A549 (cell line): ENCODE data around the gene AFF3. TPM values are rescaled to one million over a fixed set of nuclear protein-coding genes. Genes with fewer than 3 reads are reported as not detected.

Source experiments
- ATAC-seq, 2 experiments: fragments of 200-7000 bp in 1 of 2; fragments of >200 bp in 1 of 2; cut with Nextera tagmentation in 1 of 2; cut with Tn5 transposase in 1 of 2; 3 replicates each; pipeline versions ENCODE4 v1.8.0 to v1.9.1; 2018 to 2020; ENCODE audit warnings: mild to moderate bottlenecking in 1 of 2, moderate library complexity in 1 of 2
- CTCF ChIA-PET: fragments of 300-600 bp; sonication (Branson Sonifier 250); formaldehyde crosslinking; extraction: SDS; loops from one replicate; lab custom pipeline; 2021; ENCODE audit warnings: antibody characterized with exemption, inconsistent platforms; lab: Yijun Ruan, JAX
- POLR2A ChIA-PET: fragments of 350-600 bp; formaldehyde crosslinking; extraction: SDS; loops from one replicate; lab custom pipeline; 2021; ENCODE audit warnings: antibody characterized with exemption, inconsistent platforms; lab: Yijun Ruan, JAX
- DNase-seq, 2 experiments: peaks; one replicate each; pipeline versions ENCODE4 v3.0.0 to v3.0.0-alpha.2; 2011 to 2016; ENCODE audit warnings: low read depth in 1 of 2, low spot score in 1 of 2
- FAIRE-seq: peaks from 2 replicates; lab custom pipeline; 2011; peaks lifted over from hg19 to GRCh38; lab: Jason Lieb, UNC
- H3K27ac ChIP-seq, 2 experiments: fragments of >200 bp; sonication (Bioruptor Twin); formaldehyde crosslinking; 3 replicates each; pipeline ENCODE4 v1.5.1; 2016 to 2017
- H3K4me1 ChIP-seq: fragments of >200 bp; sonication (Bioruptor Twin); formaldehyde crosslinking; 3 replicates; pipeline ENCODE4 v1.6.1; 2016
- H3K4me2 ChIP-seq: fragments of >200 bp; sonication (Bioruptor Twin); formaldehyde crosslinking; 3 replicates; pipeline ENCODE4 v1.6.1; 2016
- H3K4me3 ChIP-seq: fragments of >200 bp; sonication (Bioruptor Twin); formaldehyde crosslinking; 3 replicates; pipeline ENCODE4 v1.5.1; 2016
- H3K9me3 ChIP-seq: fragments of >200 bp; sonication (Bioruptor Twin); formaldehyde crosslinking; 3 replicates; pipeline ENCODE4 v1.6.1; 2016
- BCL3 ChIP-seq: fragments of >200 bp; sonication (Bioruptor Twin); formaldehyde crosslinking; IDR thresholded peaks from 3 replicates; pipeline ENCODE4 v1.6.1; 2016
- BHLHE40 ChIP-seq: IDR thresholded peaks from 2 replicates; pipeline ENCODE4 v1.6.1; 2012; ENCODE audit warnings: low read depth, low read length, inconsistent platforms
- CBX8 ChIP-seq: fragments of 200-600 bp; sonication (generic); IDR thresholded peaks from 2 replicates; pipeline ENCODE4 v1.6.1; 2016
- CEBPB ChIP-seq, 2 experiments: fragments of >200 bp in 1 of 2; sonication (Bioruptor Twin) in 1 of 2; formaldehyde crosslinking in 1 of 2; IDR thresholded peaks; 2 replicates each; pipeline ENCODE4 v1.6.1; 2012 to 2016
- CHD4 ChIP-seq: fragments of 200-600 bp; sonication (generic); IDR thresholded peaks from 2 replicates; pipeline ENCODE4 v1.6.1; 2016; ENCODE audit warnings: antibody characterized with exemption, mild to moderate bottlenecking, borderline replicate concordance
- EHF ChIP-seq: fragments of 250-450 bp; sonication (Bioruptor Pico); IDR thresholded peaks from 2 replicates; pipeline ENCODE4 v1.5.0; 2020; ENCODE audit warnings: mild to moderate bottlenecking
- EHMT2 ChIP-seq: fragments of 200-600 bp; sonication (generic); IDR thresholded peaks from 2 replicates; pipeline ENCODE4 v1.6.1; 2016; ENCODE audit warnings: antibody characterized with exemption, low read depth, mild to moderate bottlenecking, moderate library complexity
- EP300 ChIP-seq, 2 experiments: fragments of >200 bp; sonication (Bioruptor Twin); formaldehyde crosslinking; IDR thresholded peaks; 2 replicates in 1 of 2; 3 replicates in 1 of 2; pipeline ENCODE4 v1.6.1; 2016 to 2017
- FOXS1 ChIP-seq: fragments of 250-450 bp; sonication (Bioruptor Pico); IDR thresholded peaks from 2 replicates; pipeline ENCODE4 v1.5.0; 2020; ENCODE audit warnings: mild to moderate bottlenecking, moderate library complexity
- HDAC2 ChIP-seq: fragments of 200-600 bp; sonication (generic); IDR thresholded peaks from 2 replicates; pipeline ENCODE4 v1.6.1; 2016
- HES2 ChIP-seq: fragments of >200 bp; sonication (Bioruptor Twin); formaldehyde crosslinking; IDR thresholded peaks from 2 replicates; pipeline ENCODE4 v1.6.1; 2016
- HEYL ChIP-seq: fragments of 250-450 bp; sonication (Bioruptor Pico); IDR thresholded peaks from 2 replicates; pipeline ENCODE4 v1.8.0; 2021; ENCODE audit warnings: mild to moderate bottlenecking, moderate library complexity
- JUNB ChIP-seq: fragments of >200 bp; sonication (Bioruptor Twin); formaldehyde crosslinking; IDR thresholded peaks from 2 replicates; pipeline ENCODE4 v1.6.1; 2016
- KDM1A ChIP-seq: fragments of 200-600 bp; sonication (generic); IDR thresholded peaks from 2 replicates; pipeline ENCODE4 v1.6.1; 2016; ENCODE audit warnings: low read depth, mild to moderate bottlenecking
- PBX3 ChIP-seq: IDR thresholded peaks from 2 replicates; pipeline ENCODE4 v1.6.1; 2012
- POLR2AphosphoS2 ChIP-seq: conservative IDR thresholded peaks from 2 replicates; pipeline ENCODE4 v1.6.1; 2012; ENCODE audit warnings: low read length, improper control_type of control experiment, inconsistent platforms
- RAD21 ChIP-seq, 2 experiments: fragments of >200 bp in 1 of 2; sonication (Bioruptor Twin) in 1 of 2; formaldehyde crosslinking in 1 of 2; IDR thresholded peaks in 1 of 2; conservative IDR thresholded peaks in 1 of 2; 2 replicates in 1 of 2; 3 replicates in 1 of 2; pipeline ENCODE4 v1.6.1; 2012 to 2018; ENCODE audit warnings: inconsistent platforms in 1 of 2
- RCOR1 ChIP-seq: fragments of 150-350 bp; IDR thresholded peaks from 2 replicates; pipeline ENCODE4 v1.6.1; 2014; ENCODE audit warnings: antibody characterized with exemption, low read length, low read depth
- REST ChIP-seq: fragments of 200-600 bp; sonication (generic); IDR thresholded peaks from 2 replicates; pipeline ENCODE4 v1.6.1; 2016; ENCODE audit warnings: antibody characterized with exemption, mild to moderate bottlenecking, moderate library complexity
- RFX5 ChIP-seq: fragments of 450-650 bp; IDR thresholded peaks from 2 replicates; pipeline ENCODE4 v1.7.1; 2014; ENCODE audit warnings: antibody characterized with exemption, mild to moderate bottlenecking, moderate library complexity
- SMC3 ChIP-seq: fragments of >200 bp; sonication (Bioruptor Twin); formaldehyde crosslinking; IDR thresholded peaks from 3 replicates; pipeline ENCODE4 v1.6.1; 2018; ENCODE audit warnings: inconsistent platforms
- TFCP2L1 ChIP-seq: fragments of 250-450 bp; sonication (Bioruptor Pico); IDR thresholded peaks from 2 replicates; pipeline ENCODE4 v1.5.0; 2021; ENCODE audit warnings: mild to moderate bottlenecking
- ZC3H11A ChIP-seq: fragments of 450-650 bp; IDR thresholded peaks from 2 replicates; pipeline ENCODE4 v1.6.1; 2014; ENCODE audit warnings: antibody characterized with exemption, mild to moderate bottlenecking
- ZFP36 ChIP-seq: fragments of 450-650 bp; IDR thresholded peaks from 2 replicates; pipeline ENCODE4 v1.6.1; 2014; ENCODE audit warnings: borderline replicate concordance; ENCODE audit not compliant: partially characterized antibody
- ZNF302 ChIP-seq: fragments of 250-450 bp; sonication (Bioruptor Pico); IDR thresholded peaks from 2 replicates; pipeline ENCODE4 v1.9.0; 2021; ENCODE audit warnings: inconsistent platforms, mild to moderate bottlenecking, moderate library complexity
- ZSCAN20 ChIP-seq: fragments of 250-450 bp; sonication (Bioruptor Pico); IDR thresholded peaks from 2 replicates; pipeline ENCODE4 v1.8.0; 2022; ENCODE audit warnings: mild to moderate bottlenecking, moderate library complexity
- WGBS: methylation state at CpG from one replicate; pipeline ENCODE4 v1.1.6; 2017; ENCODE audit errors: missing lambda C conversion rate; 5-methylcytosine and 5-hydroxymethylcytosine counted together
- polyA plus RNA-seq, 4 experiments: library from polyadenylated mRNA; depleted of rRNA in 3 of 4; stranded (reverse); fragments of >200 nt; fragmentation: RNase III in 1 of 4; extraction: RNeasy Plus Mini Kit Qiagen cat#74134 plus additional on column Dnase treatment in 1 of 4; gene quantifications; 2 replicates in 3 of 4; 3 replicates in 1 of 4; pipeline ENCODE4 v1.2.3, GENCODE V29; 2011 to 2017

The AFF3 gene
- polyA plus RNA-seq, 2 of the 4 experiments (the other 2 are of a cell fraction): not detected

GRCh38 chr2:99607454-99607853, 534.9 kb downstream of the AFF3 start (continued):
- TF ChIP-seq REST: no peak
- no peak for TF ChIP-seq SMC3
- no peak for TF ChIP-seq RCOR1
- TF ChIP-seq ZNF302 (CRISPR knock-in tag): no peak
- no peak for TF ChIP-seq HES2
- TF ChIP-seq, all 56 proteins: peak for 0

- Histone ChIP-seq H3K4me1 (no peaks in the 10 kb centered on the region), H3K4me2 (no peak overlapping the region), H3K9me3 (no peaks in the 10 kb centered on the region), H3K4me3 (no peak overlapping the region), H3K27ac (no peak overlapping the region)
- TF ChIP-seq FOXS1 (no peak), EHMT2 (no peak), EHF (CRISPR knock-in tag) (no peak), HEYL (CRISPR knock-in tag) (no peak), ZSCAN20 (no peak), ZFP36 (no peak), RFX5 (no peak), POLR2AphosphoS2 (no peak), ZC3H11A (no peak), JUNB (no peak), REST (no peak), HDAC2 (no peak), PBX3 (no peak)
- FAIRE-seq: no peak
- ChIA-PET POLR2A (no interaction called here), CTCF (interaction anchor here (1.3 kb wide), 1 partner anchor 46 kb away, joined by 5 read pairs; no protein-coding TSS in a partner anchor)
- no peak for ATAC-seq
- 40% methylated on average over 7 of the region's 7 CpGs for WGBS
- DNase-seq: no peak
Observed at GRCh38 chr2:99605036-99605435, 537.4 kb downstream of the AFF3 start.

- ChIA-PET CTCF (no interaction called here), POLR2A (no interaction called here)
- FAIRE-seq: no peak
- WGBS: 39% methylated on average over 4 of the region's 4 CpGs
- no peaks in the 10 kb centered on the region for H3K4me1 ChIP-seq
- H3K27ac ChIP-seq: no peak overlapping the region
- no peak overlapping the region for H3K4me3 ChIP-seq
- TF ChIP-seq RFX5: no peak
- no peak for TF ChIP-seq RAD21 (conservative IDR thresholded peaks at IDR 0.05 in 1 of 2, IDR thresholded peaks at IDR 0.05 in 1 of 2)
- no peak for TF ChIP-seq EP300 (IDR thresholded peaks at IDR 0.05)
- TF ChIP-seq BHLHE40: no peak
- TF ChIP-seq KDM1A: no peak
- no peak for TF ChIP-seq TFCP2L1 (CRISPR knock-in tag)
- TF ChIP-seq RCOR1: no peak
- TF ChIP-seq CEBPB (IDR thresholded peaks at IDR 0.05): no peak
- no peak for TF ChIP-seq CHD4
- TF ChIP-seq HES2: no peak
- no peak for TF ChIP-seq JUNB
- TF ChIP-seq ZSCAN20: no peak
- no peak for TF ChIP-seq CBX8
- TF ChIP-seq BCL3: no peak
- no peak overlapping the region for H3K4me2 ChIP-seq
- no peak for ATAC-seq
- DNase-seq: no peak
- no peaks in the 10 kb centered on the region for H3K9me3 ChIP-seq
Observed at GRCh38 chr2:99602476-99602875, 539.9 kb downstream of the AFF3 start.
